Endodermal cell (in vitro differentiated cells): ENCODE measurements around the gene KIAA1755. TPM values are rescaled to one million over a fixed set of nuclear protein-coding genes. Genes with fewer than 3 reads are reported as not detected.

Source experiments
- DNase-seq: peaks from one replicate; pipeline ENCODE4 v3.0.0-alpha.2; 2017
- H3K27ac ChIP-seq: 2 replicates; pipeline ENCODE4 v1.5.1; 2013; ENCODE audit warnings: mild to moderate bottlenecking, low read depth, low read length, moderate library complexity
- H3K27me3 ChIP-seq: 2 replicates; pipeline ENCODE4 v1.6.1; 2013; ENCODE audit warnings: mild to moderate bottlenecking, low read length, moderate library complexity; ENCODE audit not compliant: insufficient read depth, control insufficient read depth, poor library complexity, severe bottlenecking
- H3K36me3 ChIP-seq: 2 replicates; pipeline ENCODE4 v1.7.0; 2013; ENCODE audit warnings: mild to moderate bottlenecking, low read length, moderate library complexity; ENCODE audit not compliant: control insufficient read depth, insufficient read depth
- H3K4me1 ChIP-seq: one replicate; pipeline ENCODE4 v1.7.0; 2013; ENCODE audit warnings: low read length; ENCODE audit not compliant: control insufficient read depth, insufficient read depth
- H3K4me3 ChIP-seq: 2 replicates; pipeline ENCODE4 v1.5.1; 2013; ENCODE audit warnings: mild to moderate bottlenecking, low read length, moderate library complexity
- H3K9ac ChIP-seq: 2 replicates; pipeline ENCODE4 v1.6.1; 2013; ENCODE audit warnings: mild to moderate bottlenecking, low read length, moderate library complexity; ENCODE audit not compliant: poor library complexity, severe bottlenecking; ENCODE audit errors: extremely low read depth
- H3K9me3 ChIP-seq: 2 replicates; pipeline ENCODE4 v1.6.1; 2013; ENCODE audit warnings: mild to moderate bottlenecking, low read length, moderate library complexity; ENCODE audit not compliant: control insufficient read depth
- H3K27ac Mint-ChIP-seq: 2 replicates; pipeline ENCODE4 v1.8.0; 2020; ENCODE audit warnings: mixed read lengths
- H3K27me3 Mint-ChIP-seq: 2 replicates; pipeline ENCODE4 v1.8.0; 2021; ENCODE audit warnings: mild to moderate bottlenecking, mixed read lengths; ENCODE audit not compliant: insufficient read depth
- H3K36me3 Mint-ChIP-seq: 2 replicates; pipeline ENCODE4 v1.8.0; 2020; ENCODE audit warnings: low read depth, mixed read lengths
- H3K4me1 Mint-ChIP-seq: 2 replicates; pipeline ENCODE4 v1.8.0; 2020; ENCODE audit warnings: mixed read lengths
- H3K4me3 Mint-ChIP-seq: 2 replicates; pipeline ENCODE4 v1.8.0; 2020; ENCODE audit warnings: mild to moderate bottlenecking, moderate library complexity, mixed read lengths
- H3K9me3 Mint-ChIP-seq: 2 replicates; pipeline ENCODE4 v1.8.0; 2020; ENCODE audit warnings: mild to moderate bottlenecking, mixed read lengths
- CTCF ChIP-seq: fragments of 200-600 bp; sonication (generic); conservative IDR thresholded peaks from 2 replicates; pipeline ENCODE4 v1.5.0; 2021; ENCODE audit warnings: antibody characterized with exemption, mild to moderate bottlenecking
- WGBS, 2 experiments: methylation state at CpG; one replicate each; pipeline versions ENCODE4 v1.1.5 to v1.1.7; 2013; ENCODE audit warnings: missing lambda C conversion rate in 2 of 2, mixed read lengths in 1 of 2; ENCODE audit not compliant: insufficient coverage in 1 of 2, insufficient read length in 1 of 2; 5-methylcytosine and 5-hydroxymethylcytosine counted together
- total RNA-seq, 2 donors: library from RNA; stranded (reverse); fragmentation: NEBNext Ultra II Directional in 1 of 2; extraction: Animal tissue kit (Norgen Biotek cat#: 25700) in 1 of 2; gene quantifications; 2 replicates in 1 of 2; 3 replicates in 1 of 2; pipeline ENCODE4 v1.2.1, GENCODE V29; 2021

The KIAA1755 gene
- total RNA-seq, 2 donors from 2014 or later = not detected

- no peaks in the 10 kb centered on the region for H3K4me1 ChIP-seq
- peaks cover 5% of the 10 kb centered on the region for H3K27me3 ChIP-seq
- TF ChIP-seq CTCF = no peak
- H3K36me3 ChIP-seq = no peaks in the 10 kb centered on the region
- no peak overlapping the region for H3K9ac ChIP-seq
- Mint-ChIP-seq H3K9me3 (no peaks in the 10 kb centered on the region), H3K4me3 (peak overlapping the region; percentile 44), H3K27ac (no peak overlapping the region), H3K4me1 (no peaks in the 10 kb centered on the region), H3K27me3 (peaks cover 10% of the 10 kb centered on the region), H3K36me3 (no peaks in the 10 kb centered on the region)
- no peaks in the 10 kb centered on the region for H3K9me3 ChIP-seq
- peak overlapping the region; percentile 35 for H3K4me3 ChIP-seq
- WGBS, 2 experiments = 77 to 86% methylated on average over 10 to 14 of the region's 14 CpGs
- H3K27ac ChIP-seq = no peak overlapping the region
- no peak for DNase-seq
Measured at GRCh38 chr20:38164624-38165088, 95.9 kb downstream of the KIAA1755 start.

GRCh38 chr20:38164069-38164468 lies 96.5 kb downstream of the KIAA1755 start:
- Mint-ChIP-seq H3K4me3 (no peak overlapping the region), H3K27ac (no peak overlapping the region), H3K4me1 (no peaks in the 10 kb centered on the region), H3K27me3 (peaks cover 10% of the 10 kb centered on the region), H3K9me3 (no peaks in the 10 kb centered on the region), H3K36me3 (no peaks in the 10 kb centered on the region)
- Histone ChIP-seq H3K9ac (no peak overlapping the region), H3K27me3 (peaks cover 5% of the 10 kb centered on the region), H3K4me3 (no peak overlapping the region), H3K9me3 (no peaks in the 10 kb centered on the region), H3K4me1 (no peaks in the 10 kb centered on the region), H3K36me3 (no peaks in the 10 kb centered on the region), H3K27ac (no peak overlapping the region)
- no peak for TF ChIP-seq CTCF
- 91% methylated on average over 5 of the region's 5 CpGs; no CpG with 5 or more reads in 1 of the 2 experiments for WGBS, 2 experiments
- DNase-seq = no peak

GRCh38 chr20:38162878-38163875 lies 97.4 kb downstream of the KIAA1755 start:
- H3K27ac ChIP-seq = no peak overlapping the region
- peaks cover 10% of the 10 kb centered on the region for H3K27me3 Mint-ChIP-seq
- no peaks in the 10 kb centered on the region for H3K4me1 Mint-ChIP-seq
- DNase-seq = no peak
- peaks cover 5% of the 10 kb centered on the region for H3K27me3 ChIP-seq
- H3K36me3 ChIP-seq = no peaks in the 10 kb centered on the region
- H3K4me1 ChIP-seq = no peaks in the 10 kb centered on the region
- no peaks in the 10 kb centered on the region for H3K9me3 ChIP-seq
- no peak overlapping the region for H3K9ac ChIP-seq
- H3K9me3 Mint-ChIP-seq = no peaks in the 10 kb centered on the region
- no peak overlapping the region for H3K27ac Mint-ChIP-seq
- TF ChIP-seq CTCF = no peak
- H3K4me3 ChIP-seq = no peak overlapping the region
- no peaks in the 10 kb centered on the region for H3K36me3 Mint-ChIP-seq
- no peak overlapping the region for H3K4me3 Mint-ChIP-seq
- 76 to 81% methylated on average over 6 to 15 of the region's 15 CpGs for WGBS, 2 experiments
